A549 (cell line): Measurements from ENCODE around the gene MRPL9.

Experiments
- CTCF ChIP-seq: fragments of >200 bp; sonication (Bioruptor Twin); formaldehyde crosslinking; IDR thresholded peaks from 3 replicates; pipeline ENCODE4 v1.5.1; 2016
- KDM1A ChIP-seq: fragments of 200-600 bp; sonication (generic); IDR thresholded peaks from 2 replicates; pipeline ENCODE4 v1.6.1; 2016; ENCODE audit warnings: low read depth, mild to moderate bottlenecking
- MAFK ChIP-seq: fragments of 450-650 bp; IDR thresholded peaks from 2 replicates; pipeline ENCODE4 v1.6.1; 2014; ENCODE audit not compliant: partially characterized antibody
- MAX ChIP-seq: IDR thresholded peaks from 2 replicates; pipeline ENCODE4 v1.6.1; 2012
- MAZ ChIP-seq: fragments of 150-350 bp; IDR thresholded peaks from 2 replicates; pipeline ENCODE4 v1.6.1; 2014; ENCODE audit warnings: antibody characterized with exemption, low read depth, low read length, borderline replicate concordance
- PHF8 ChIP-seq: fragments of 200-600 bp; sonication (generic); IDR thresholded peaks from 2 replicates; pipeline ENCODE4 v1.6.1; 2016; ENCODE audit warnings: low read depth, mild to moderate bottlenecking, antibody characterized with exemption, moderate library complexity, borderline replicate concordance
- POLR2A ChIP-seq: IDR thresholded peaks from 2 replicates; pipeline ENCODE4 v1.6.1; 2012; ENCODE audit warnings: mild to moderate bottlenecking, low read length
- REST ChIP-seq: fragments of 200-600 bp; sonication (generic); IDR thresholded peaks from 2 replicates; pipeline ENCODE4 v1.6.1; 2016; ENCODE audit warnings: antibody characterized with exemption, mild to moderate bottlenecking, moderate library complexity
- SMC3 ChIP-seq: fragments of >200 bp; sonication (Bioruptor Twin); formaldehyde crosslinking; IDR thresholded peaks from 3 replicates; pipeline ENCODE4 v1.6.1; 2018; ENCODE audit warnings: inconsistent platforms

- TF ChIP-seq CTCF (no peak), PHF8 (no peak), KDM1A (no peak), POLR2A (no peak), MAZ (no peak), SMC3 (no peak), REST (no peak), MAX (no peak), MAFK (no peak)
These were observed 12.8 kb upstream of the MRPL9 start for GRCh38 chr1:151775894-151776664.
